ENCODE data around the gene KLHDC8A.

KLHDC8A gene

DNA sequence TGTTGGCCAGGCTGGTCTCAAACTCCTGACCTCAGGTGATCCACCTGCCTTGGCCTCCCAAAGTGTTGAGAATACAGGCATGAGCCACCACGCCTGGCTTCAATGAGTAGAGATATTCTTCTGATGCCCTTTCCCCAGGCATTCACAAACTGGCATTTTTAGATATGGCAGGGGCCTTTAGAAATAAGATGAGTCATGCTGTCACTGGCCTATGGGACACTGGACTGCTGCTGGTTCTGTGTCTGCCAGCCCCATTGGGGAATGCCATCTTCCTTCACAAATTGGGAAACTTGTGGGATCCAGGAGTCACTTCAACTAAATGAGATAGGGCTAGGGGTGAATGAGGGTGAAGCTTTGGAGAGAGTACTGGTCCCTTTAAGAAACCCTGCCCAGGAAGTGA lies 16.0 kb downstream of the KLHDC8A start:
- H3K4me2 ChIP-seq (ENCODE audit: low read length) = no peak overlapping the region
- no peak overlapping the region for H2AFZ ChIP-seq (ENCODE audit: low read depth, low read length)
- no peaks in the 10 kb centered on the region for H3K36me3 ChIP-seq (replicated peaks; ENCODE audit: low read depth, low read length)
- peaks cover 25% of the 10 kb centered on the region for H3K4me1 ChIP-seq (ENCODE audit: low read length)
- H3K9me3 ChIP-seq (ENCODE audit: insufficient read depth, low read length) = no peaks in the 10 kb centered on the region
- H4K20me1 ChIP-seq (ENCODE audit: insufficient read depth, low read length) = no peaks in the 10 kb centered on the region
- H3K27me3 ChIP-seq (ENCODE audit: low read depth, low read length) = peaks cover 35% of the 10 kb centered on the region
- no peak overlapping the region for H3K9ac ChIP-seq (ENCODE audit: low read length)
- no peak for TF ChIP-seq EZH2phosphoT487 (IDR thresholded peaks at IDR 0.05; ENCODE audit: low read depth)
- TF ChIP-seq, protein P1, sequence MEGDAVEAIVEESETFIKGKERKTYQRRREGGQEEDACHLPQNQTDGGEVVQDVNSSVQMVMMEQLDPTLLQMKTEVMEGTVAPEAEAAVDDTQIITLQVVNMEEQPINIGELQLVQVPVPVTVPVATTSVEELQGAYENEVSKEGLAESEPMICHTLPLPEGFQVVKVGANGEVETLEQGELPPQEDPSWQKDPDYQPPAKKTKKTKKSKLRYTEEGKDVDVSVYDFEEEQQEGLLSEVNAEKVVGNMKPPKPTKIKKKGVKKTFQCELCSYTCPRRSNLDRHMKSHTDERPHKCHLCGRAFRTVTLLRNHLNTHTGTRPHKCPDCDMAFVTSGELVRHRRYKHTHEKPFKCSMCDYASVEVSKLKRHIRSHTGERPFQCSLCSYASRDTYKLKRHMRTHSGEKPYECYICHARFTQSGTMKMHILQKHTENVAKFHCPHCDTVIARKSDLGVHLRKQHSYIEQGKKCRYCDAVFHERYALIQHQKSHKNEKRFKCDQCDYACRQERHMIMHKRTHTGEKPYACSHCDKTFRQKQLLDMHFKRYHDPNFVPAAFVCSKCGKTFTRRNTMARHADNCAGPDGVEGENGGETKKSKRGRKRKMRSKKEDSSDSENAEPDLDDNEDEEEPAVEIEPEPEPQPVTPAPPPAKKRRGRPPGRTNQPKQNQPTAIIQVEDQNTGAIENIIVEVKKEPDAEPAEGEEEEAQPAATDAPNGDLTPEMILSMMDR (IDR thresholded peaks at IDR 0.05; ENCODE audit: low read depth, low read length) = no peak
- no peak overlapping the region for H3K4me3 ChIP-seq (ENCODE audit: low read length)
- no peaks in the 10 kb centered on the region for H3K79me2 ChIP-seq (ENCODE audit: low read length)
- no peak overlapping the region for H3K27ac ChIP-seq (ENCODE audit: low read length)

DNA sequence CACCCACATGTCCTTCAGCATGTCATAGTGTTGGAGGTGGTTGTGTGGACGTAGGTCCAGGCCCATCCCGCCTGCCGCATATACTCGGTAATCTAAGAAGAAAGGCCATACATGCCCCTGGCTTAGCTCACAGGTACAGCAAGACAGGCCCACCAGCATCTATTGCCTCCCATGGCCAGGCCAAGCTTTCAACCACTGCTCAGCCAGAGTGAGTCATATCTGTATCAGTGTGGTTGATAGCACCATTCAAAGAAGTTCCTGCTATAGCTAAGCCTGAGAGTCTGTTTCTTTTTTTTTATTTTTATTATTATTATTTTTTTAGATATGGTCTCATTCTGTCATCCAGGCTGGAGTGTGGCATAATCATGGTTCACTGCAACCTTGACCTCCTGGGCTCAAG lies 17.0 kb downstream of the KLHDC8A start:
- no peak overlapping the region for H3K9ac ChIP-seq (ENCODE audit: low read length)
- H2AFZ ChIP-seq (ENCODE audit: low read depth, low read length) = no peak overlapping the region
- H3K4me2 ChIP-seq (ENCODE audit: low read length) = peak overlapping the region; percentile 58
- H3K9me3 ChIP-seq (ENCODE audit: insufficient read depth, low read length) = no peaks in the 10 kb centered on the region
- TF ChIP-seq EZH2phosphoT487 (IDR thresholded peaks at IDR 0.05; ENCODE audit: low read depth) = no peak
- TF ChIP-seq, protein P1 (IDR thresholded peaks at IDR 0.05; ENCODE audit: low read depth, low read length) = no peak
- peak overlapping the region; percentile 29; the same call in 1 of the 2 replicates for H3K4me3 ChIP-seq (ENCODE audit: low read length)
- H3K27me3 ChIP-seq (ENCODE audit: low read depth, low read length) = peaks cover 40% of the 10 kb centered on the region
- H3K36me3 ChIP-seq (replicated peaks; ENCODE audit: low read depth, low read length) = no peaks in the 10 kb centered on the region
- no peak overlapping the region for H3K27ac ChIP-seq (ENCODE audit: low read length)
- no peaks in the 10 kb centered on the region for H4K20me1 ChIP-seq (ENCODE audit: insufficient read depth, low read length)
- H3K4me1 ChIP-seq (ENCODE audit: low read length) = peaks cover 25% of the 10 kb centered on the region
- no peaks in the 10 kb centered on the region for H3K79me2 ChIP-seq (ENCODE audit: low read length)

DNA sequence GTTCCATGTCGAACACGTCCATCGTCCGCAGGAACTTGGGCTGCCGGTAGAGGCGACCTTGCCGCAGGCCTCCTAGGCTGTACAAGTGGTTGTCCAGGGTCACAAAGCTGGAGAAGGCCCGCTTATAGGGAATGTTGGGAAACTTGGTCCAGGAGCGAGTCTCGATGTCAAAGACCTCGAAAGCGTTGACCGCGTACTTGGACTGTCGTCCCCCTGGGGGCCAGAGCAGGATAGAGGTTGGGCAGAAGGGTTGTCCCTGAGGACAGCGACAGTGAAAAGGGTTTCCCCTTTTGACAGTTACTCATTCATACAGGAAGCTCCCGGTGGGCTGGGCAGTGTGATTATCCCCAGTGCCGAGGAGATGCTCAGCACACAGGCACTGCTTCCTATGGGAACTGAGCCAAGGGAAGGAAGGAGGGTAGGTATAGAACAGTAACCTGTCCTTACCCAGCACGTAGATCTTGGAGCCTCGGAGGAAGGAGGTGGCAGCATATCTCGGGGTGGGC lies 17.5 kb downstream of the KLHDC8A start:
- Histone ChIP-seq H4K20me1 (ENCODE audit: insufficient read depth, low read length) (no peaks in the 10 kb centered on the region), H3K4me3 (ENCODE audit: low read length) (peak overlapping the region; percentile 29; the same call in 1 of the 2 replicates), H2AFZ (ENCODE audit: low read depth, low read length) (no peak overlapping the region), H3K4me2 (ENCODE audit: low read length) (peak overlapping the region; percentile 58), H3K27me3 (ENCODE audit: low read depth, low read length) (peaks cover 45% of the 10 kb centered on the region), H3K9me3 (ENCODE audit: insufficient read depth, low read length) (no peaks in the 10 kb centered on the region), H3K27ac (ENCODE audit: low read length) (no peak overlapping the region), H3K4me1 (ENCODE audit: low read length) (peaks cover 25% of the 10 kb centered on the region), H3K36me3 (replicated peaks; ENCODE audit: low read depth, low read length) (no peaks in the 10 kb centered on the region), H3K9ac (ENCODE audit: low read length) (no peak overlapping the region), H3K79me2 (ENCODE audit: low read length) (no peaks in the 10 kb centered on the region)
- TF ChIP-seq, protein P1 (IDR thresholded peaks at IDR 0.05; ENCODE audit: low read depth, low read length) = no peak
- TF ChIP-seq EZH2phosphoT487 (IDR thresholded peaks at IDR 0.05; ENCODE audit: low read depth) = no peak

DNA sequence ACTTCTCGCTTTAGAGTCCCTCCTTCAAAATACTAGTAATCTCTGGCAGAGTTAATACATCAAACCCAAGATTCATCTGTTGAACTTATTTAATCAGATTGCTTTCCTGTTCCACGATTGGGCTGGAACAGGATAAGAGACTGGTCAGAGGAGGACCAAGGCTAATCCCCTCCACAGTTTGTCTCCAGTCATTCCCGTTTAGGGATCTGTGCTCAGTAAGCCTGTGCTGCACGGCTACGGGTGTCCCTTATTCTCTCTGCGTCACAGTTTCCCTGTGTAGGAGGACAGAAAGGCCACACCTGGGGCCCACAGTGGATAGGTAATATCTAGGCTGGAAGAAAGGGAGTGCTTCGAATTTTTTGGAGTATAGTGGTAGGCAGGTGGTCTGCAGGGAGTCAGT lies 18.7 kb downstream of the KLHDC8A start:
- Histone ChIP-seq H3K9me3 (ENCODE audit: insufficient read depth, low read length) (no peaks in the 10 kb centered on the region), H3K27ac (ENCODE audit: low read length) (no peak overlapping the region), H4K20me1 (ENCODE audit: insufficient read depth, low read length) (no peaks in the 10 kb centered on the region), H2AFZ (ENCODE audit: low read depth, low read length) (no peak overlapping the region), H3K9ac (ENCODE audit: low read length) (no peak overlapping the region), H3K79me2 (ENCODE audit: low read length) (no peaks in the 10 kb centered on the region), H3K36me3 (replicated peaks; ENCODE audit: low read depth, low read length) (no peaks in the 10 kb centered on the region), H3K27me3 (ENCODE audit: low read depth, low read length) (peaks cover 53% of the 10 kb centered on the region), H3K4me2 (ENCODE audit: low read length) (no peak overlapping the region), H3K4me1 (ENCODE audit: low read length) (peaks cover 25% of the 10 kb centered on the region), H3K4me3 (ENCODE audit: low read length) (no peak overlapping the region)
- no peak for TF ChIP-seq EZH2phosphoT487 (IDR thresholded peaks at IDR 0.05; ENCODE audit: low read depth)
- TF ChIP-seq, protein P1 (IDR thresholded peaks at IDR 0.05; ENCODE audit: low read depth, low read length) = no peak
